OCI-LY3 (cell line): Measurements from ENCODE around the gene FBLN7.

ENCODE experiments used
- H2AFZ ChIP-seq: fragments of 200-600, 300-600 bp; shearing (Covaris generic); 2 replicates; pipeline ENCODE4 v1.6.0; 2014; ENCODE audit warnings: antibody characterized with exemption, low read depth, low read length
- H3K27ac ChIP-seq: fragments of 200-600, 300-600 bp; sonication (generic); 2 replicates; pipeline ENCODE4 v1.5.1; 2014; ENCODE audit warnings: mild to moderate bottlenecking, low read length, moderate library complexity, mixed read lengths
- H3K27me3 ChIP-seq: fragments of 200-600, 300-600 bp; sonication (generic); 2 replicates; pipeline ENCODE4 v1.6.1; 2014; ENCODE audit warnings: low read depth, low read length, mixed read lengths
- H3K36me3 ChIP-seq: fragments of 200-600, 300-600 bp; sonication (generic); replicated peaks from 2 replicates; pipeline ENCODE3; 2014; ENCODE audit warnings: low read depth, low read length, mixed read lengths
- H3K4me1 ChIP-seq: fragments of 300-600, 200-600 bp; sonication (generic); 2 replicates; pipeline ENCODE4 v1.6.1; 2014; ENCODE audit warnings: low read length, mixed read lengths
- H3K4me2 ChIP-seq: fragments of 200-600, 300-600 bp; sonication (generic); 2 replicates; pipeline ENCODE4 v1.6.1; 2014; ENCODE audit warnings: low read length, mixed read lengths
- H3K4me3 ChIP-seq: fragments of 300-600, 200-600 bp; sonication (generic); 2 replicates; pipeline ENCODE4 v1.5.1; 2014; ENCODE audit warnings: antibody characterized with exemption, mild to moderate bottlenecking, low read length, moderate library complexity
- H3K79me2 ChIP-seq: fragments of 300-600, 200-600 bp; shearing (Covaris generic); 2 replicates; pipeline ENCODE4 v1.6.1; 2014; ENCODE audit warnings: mild to moderate bottlenecking, low read length, mixed read lengths
- H3K9ac ChIP-seq: fragments of 300-600, 200-600 bp; shearing (Covaris generic); 2 replicates; pipeline ENCODE4 v1.6.0; 2014; ENCODE audit warnings: mild to moderate bottlenecking, low read length, moderate library complexity
- H3K9me3 ChIP-seq: fragments of 200-600, 300-600 bp; shearing (Covaris generic); 2 replicates; pipeline ENCODE4 v1.6.1; 2014; ENCODE audit warnings: low read length, mixed read lengths; ENCODE audit not compliant: insufficient read depth
- H4K20me1 ChIP-seq: fragments of 200-600, 300-600 bp; sonication (generic); 2 replicates; pipeline ENCODE4 v1.6.1; 2016; ENCODE audit warnings: low read length, mixed read lengths; ENCODE audit not compliant: insufficient read depth
- CTCF ChIP-seq: fragments of 200-600, 300-600 bp; sonication (generic); IDR thresholded peaks from 2 replicates; pipeline ENCODE4 v1.5.1; 2014; ENCODE audit warnings: antibody characterized with exemption, low read length, low read depth
- EZH2phosphoT487 ChIP-seq: fragments of 200-600 bp; shearing (Covaris generic); IDR thresholded peaks from 2 replicates; pipeline ENCODE4 v1.6.1; 2018; ENCODE audit warnings: antibody characterized with exemption, mixed run types, low read depth

The FBLN7 gene

GRCh38 chr2:112217854-112218253 is 79.7 kb downstream of the FBLN7 start:
- Histone ChIP-seq H3K4me3 (no peak overlapping the region), H3K4me1 (peaks cover 8% of the 10 kb centered on the region; the same call in 1 of the 2 replicates), H2AFZ (no peak overlapping the region), H3K79me2 (no peaks in the 10 kb centered on the region), H3K4me2 (no peak overlapping the region), H4K20me1 (no peaks in the 10 kb centered on the region), H3K9ac (no peak overlapping the region), H3K9me3 (0 out of 2 replicates have a peak, but pooled peaks cover 3% of the 10 kb centered on the region), H3K27me3 (no peaks in the 10 kb centered on the region), H3K27ac (no peak overlapping the region), H3K36me3 (peaks cover 39% of the 10 kb centered on the region)
- TF ChIP-seq EZH2phosphoT487: no peak
- no peak for TF ChIP-seq CTCF

- Histone ChIP-seq H3K4me2 (no peak overlapping the region), H3K4me1 (peaks cover 8% of the 10 kb centered on the region; the same call in 1 of the 2 replicates), H3K36me3 (peaks cover 36% of the 10 kb centered on the region), H4K20me1 (no peaks in the 10 kb centered on the region), H3K4me3 (no peak overlapping the region), H3K9ac (no peak overlapping the region), H2AFZ (no peak overlapping the region), H3K27me3 (no peaks in the 10 kb centered on the region), H3K27ac (no peak overlapping the region), H3K9me3 (0 out of 2 replicates have a peak, but pooled peaks cover 3% of the 10 kb centered on the region), H3K79me2 (no peaks in the 10 kb centered on the region)
- TF ChIP-seq EZH2phosphoT487 (no peak), CTCF (no peak)
Observed at GRCh38 chr2:112220186-112220585, 82.0 kb downstream of the FBLN7 start.

GRCh38 chr2:112220831-112221230 is 82.6 kb downstream of the FBLN7 start:
- no peak overlapping the region for H3K4me3 ChIP-seq
- 0 out of 2 replicates have a peak, but pooled peaks cover 3% of the 10 kb centered on the region for H3K9me3 ChIP-seq
- H3K79me2 ChIP-seq: no peaks in the 10 kb centered on the region
- H3K4me2 ChIP-seq: no peak overlapping the region
- TF ChIP-seq EZH2phosphoT487 (no peak), CTCF (no peak)
- peaks cover 8% of the 10 kb centered on the region; the same call in 1 of the 2 replicates for H3K4me1 ChIP-seq
- no peaks in the 10 kb centered on the region for H3K27me3 ChIP-seq
- no peak overlapping the region for H3K27ac ChIP-seq
- no peak overlapping the region for H3K9ac ChIP-seq
- peaks cover 33% of the 10 kb centered on the region for H3K36me3 ChIP-seq
- H4K20me1 ChIP-seq: no peaks in the 10 kb centered on the region
- H2AFZ ChIP-seq: no peak overlapping the region

GRCh38 chr2:112229348-112229747 is 91.2 kb downstream of the FBLN7 start:
- H3K4me1 ChIP-seq: no peaks in the 10 kb centered on the region
- no peaks in the 10 kb centered on the region for H3K27me3 ChIP-seq
- peaks cover 31% of the 10 kb centered on the region for H3K36me3 ChIP-seq
- TF ChIP-seq CTCF (no peak), EZH2phosphoT487 (no peak)
- no peak overlapping the region for H3K4me3 ChIP-seq
- no peak overlapping the region for H3K27ac ChIP-seq
- no peaks in the 10 kb centered on the region for H3K79me2 ChIP-seq
- H3K9ac ChIP-seq: no peak overlapping the region
- H3K4me2 ChIP-seq: no peak overlapping the region
- H4K20me1 ChIP-seq: no peaks in the 10 kb centered on the region
- H2AFZ ChIP-seq: no peak overlapping the region
- no peaks in the 10 kb centered on the region for H3K9me3 ChIP-seq
